Right atrium auricular region (tissue), 2 donors: ENCODE results near the gene LUZP4. TPM values are rescaled to one million over a fixed set of nuclear protein-coding genes. Genes with fewer than 3 reads are reported as not detected.

Source experiments
- DNase-seq: peaks from one replicate; pipeline ENCODE4 v3.0.0-alpha.2; 2019; ENCODE audit warnings: low spot score
- H3K27ac ChIP-seq, 2 donors: fragments of 200-600 bp; sonication (generic); 1 replicate in 1 of 2; 2 replicates in 1 of 2; pipeline ENCODE4 v1.5.1; 2016 to 2019
- H3K27me3 ChIP-seq, 2 donors: fragments of 200-600 bp; sonication (generic); one replicate each; pipeline versions ENCODE4 v1.5.1 to v1.6.0; 2017 to 2019
- H3K36me3 ChIP-seq: fragments of 200-600 bp; sonication (generic); one replicate; pipeline ENCODE4 v1.5.1; 2016
- H3K4me1 ChIP-seq, 2 donors: fragments of 200-600 bp; sonication (generic); one replicate each; pipeline versions ENCODE4 v1.5.1 to v1.6.0; 2017 to 2019
- H3K4me3 ChIP-seq, 2 donors: fragments of 200-600 bp; sonication (generic); 1 replicate in 1 of 2; 2 replicates in 1 of 2; pipeline ENCODE4 v1.5.1; 2017 to 2019; ENCODE audit warnings: mild to moderate bottlenecking in 1 of 2, moderate library complexity in 1 of 2
- H3K9me3 ChIP-seq, 2 donors: fragments of 200-600 bp; sonication (generic); one replicate each; pipeline ENCODE4 v1.5.1; 2019
- CTCF ChIP-seq, 2 donors: fragments of 200-600 bp; sonication (generic); IDR thresholded peaks; one replicate each; pipeline ENCODE4 v1.5.1; 2019; ENCODE audit warnings: antibody characterized with exemption in 2 of 2
- total RNA-seq, 2 donors: library from RNA; depleted of rRNA; stranded (reverse); fragments of >200 nt; gene quantifications; one replicate each; pipeline ENCODE4 v1.1.0, GENCODE V29; 2016

The LUZP4 gene
- total RNA-seq, 2 donors from 2014 or later = not detected

- H3K9me3 ChIP-seq = no peaks in the 10 kb centered on the region
- H3K4me1 ChIP-seq = peaks cover 0 to 1% of the 10 kb centered on the region in 2 donors
- H3K27me3 ChIP-seq = no peaks in the 10 kb centered on the region
- DNase-seq = no peak
- no peaks in the 10 kb centered on the region for H3K36me3 ChIP-seq
- H3K4me3 ChIP-seq = no peak overlapping the region
- TF ChIP-seq CTCF (IDR thresholded peaks at IDR 0.05) = no peak
- no peak overlapping the region for H3K27ac ChIP-seq
These were observed 61.3 kb downstream of the LUZP4 start for GRCh38 chrX:115350711-115351381.

GRCh38 chrX:115356369-115356768, 66.9 kb downstream of the LUZP4 start:
- Histone ChIP-seq H3K27ac (no peak overlapping the region), H3K4me1 (peaks cover 0 to 5% of the 10 kb centered on the region in 2 donors), H3K4me3 (no peak overlapping the region), H3K36me3 (no peaks in the 10 kb centered on the region), H3K27me3 (no peaks in the 10 kb centered on the region), H3K9me3 (no peaks in the 10 kb centered on the region)
- no peak for TF ChIP-seq CTCF (IDR thresholded peaks at IDR 0.05)
- no peak for DNase-seq

Other genes with a start within 250 kb of the LUZP4 start
- not detected for gene RBMXL3, start 100.3 kb upstream of the LUZP4 start, total RNA-seq
- gene LRCH2, start 55.6 kb upstream of the LUZP4 start, total RNA-seq = 1 to 10 TPM; 4.9 to 6.0 TPM